ENCODE data around the gene KIR2DL1.

- no peak for TF ChIP-seq CTCF (conservative IDR thresholded peaks at IDR 0.05; ENCODE audit: low read length)
- no peak for TF ChIP-seq EZH2phosphoT487 (IDR thresholded peaks at IDR 0.05; ENCODE audit: borderline replicate concordance)
Observed at GRCh38 chr19:54727562-54727961, 42.0 kb upstream of the KIR2DL1 start.

Data from Loucy (cell line).